Measurements from ENCODE around the gene TNRC6B.

- no peak for TF ChIP-seq CTCF (IDR thresholded peaks at IDR 0.05)
- TF ChIP-seq POLR2A (IDR thresholded peaks at IDR 0.05), result no peak
- TF ChIP-seq POLR2AphosphoS5 (IDR thresholded peaks at IDR 0.05), result no peak
Measured at GRCh38 chr22:40289991-40290459, 112.3 kb downstream of the TNRC6B start.

Data from breast epithelium (tissue), 3 donors.